Measurements from ENCODE around the gene SLC25A47. TPM values are rescaled to one million over a fixed set of nuclear protein-coding genes. Genes with fewer than 3 reads are reported as not detected.

SLC25A47 gene
- total RNA-seq, 2 donors from 2014 or later = not detected

DNA sequence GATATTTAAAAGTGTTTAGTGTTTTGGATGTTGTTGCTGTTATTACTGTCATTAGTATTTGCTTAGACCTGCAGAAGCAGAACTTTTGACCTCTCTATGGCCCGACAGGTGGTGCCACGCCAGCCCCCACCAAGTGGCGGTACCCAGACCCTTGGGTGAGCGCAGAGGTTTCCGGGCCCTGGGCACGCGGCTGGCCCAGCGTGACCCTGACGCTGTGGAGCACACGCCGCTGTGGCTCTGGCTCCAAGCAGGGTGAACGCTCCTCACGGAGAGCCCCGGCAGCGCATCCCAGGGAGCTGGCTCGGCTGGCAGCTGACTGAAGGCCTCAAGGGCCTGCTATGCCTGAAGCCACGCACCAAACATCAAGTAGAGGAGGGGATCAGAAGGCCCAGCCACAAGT is 22.6 kb downstream of the SLC25A47 start:
- H3K36me3 ChIP-seq = no peaks in the 10 kb centered on the region
- intact Hi-C loops (cut with DNase I) = no loop called here
- H3K4me3 ChIP-seq = no peak overlapping the region
- H3K27ac ChIP-seq = no peak overlapping the region
- TF ChIP-seq, protein P1, sequence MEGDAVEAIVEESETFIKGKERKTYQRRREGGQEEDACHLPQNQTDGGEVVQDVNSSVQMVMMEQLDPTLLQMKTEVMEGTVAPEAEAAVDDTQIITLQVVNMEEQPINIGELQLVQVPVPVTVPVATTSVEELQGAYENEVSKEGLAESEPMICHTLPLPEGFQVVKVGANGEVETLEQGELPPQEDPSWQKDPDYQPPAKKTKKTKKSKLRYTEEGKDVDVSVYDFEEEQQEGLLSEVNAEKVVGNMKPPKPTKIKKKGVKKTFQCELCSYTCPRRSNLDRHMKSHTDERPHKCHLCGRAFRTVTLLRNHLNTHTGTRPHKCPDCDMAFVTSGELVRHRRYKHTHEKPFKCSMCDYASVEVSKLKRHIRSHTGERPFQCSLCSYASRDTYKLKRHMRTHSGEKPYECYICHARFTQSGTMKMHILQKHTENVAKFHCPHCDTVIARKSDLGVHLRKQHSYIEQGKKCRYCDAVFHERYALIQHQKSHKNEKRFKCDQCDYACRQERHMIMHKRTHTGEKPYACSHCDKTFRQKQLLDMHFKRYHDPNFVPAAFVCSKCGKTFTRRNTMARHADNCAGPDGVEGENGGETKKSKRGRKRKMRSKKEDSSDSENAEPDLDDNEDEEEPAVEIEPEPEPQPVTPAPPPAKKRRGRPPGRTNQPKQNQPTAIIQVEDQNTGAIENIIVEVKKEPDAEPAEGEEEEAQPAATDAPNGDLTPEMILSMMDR (IDR thresholded peaks at IDR 0.05) = no peak
- H3K27me3 ChIP-seq = no peaks in the 10 kb centered on the region
- no peaks in the 10 kb centered on the region for H3K4me1 ChIP-seq
- no peaks in the 10 kb centered on the region for H3K9me3 ChIP-seq
- no peak for DNase-seq
- no peak overlapping the region for H3K9ac ChIP-seq (ENCODE audit: low read depth in 2 of 2, low read length in 2 of 2)

DNA sequence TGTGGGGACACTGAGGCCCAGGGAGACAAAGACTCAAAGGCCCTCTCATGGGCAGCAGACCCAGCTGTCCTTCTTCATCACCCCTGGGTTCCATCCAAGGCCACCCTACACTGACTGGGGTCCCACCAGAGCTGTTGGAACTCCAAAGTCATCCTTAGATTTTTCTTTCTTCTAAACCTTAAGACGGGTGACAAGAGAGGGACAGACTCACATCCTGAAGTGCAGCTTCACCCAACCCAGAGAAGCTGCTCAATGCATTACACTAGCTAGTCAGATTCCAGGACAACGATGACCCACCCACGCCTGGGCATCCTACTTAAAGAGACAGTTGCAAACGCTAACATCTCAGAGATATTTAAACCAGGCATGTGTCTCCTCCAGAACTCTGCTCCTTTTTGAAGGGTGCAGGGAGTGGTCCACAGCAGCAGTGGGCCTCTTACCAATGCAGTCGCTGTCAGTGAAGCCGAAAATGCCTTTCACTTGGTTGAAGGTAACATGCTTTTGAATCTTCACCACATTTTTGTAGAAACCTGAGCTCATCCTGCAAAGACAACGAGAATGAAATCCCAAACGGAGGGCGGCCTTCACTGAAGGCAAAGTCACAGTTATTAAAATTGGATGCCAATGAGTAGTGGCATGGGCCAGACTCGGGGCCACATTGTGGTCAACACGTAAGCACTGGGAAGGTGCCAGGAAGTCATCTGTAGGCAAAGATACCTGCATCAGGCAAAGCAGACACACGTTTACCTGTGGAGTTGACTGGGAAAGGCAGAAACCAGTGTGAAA is 23.4 kb downstream of the SLC25A47 start:
- H3K36me3 ChIP-seq = no peaks in the 10 kb centered on the region
- intact Hi-C loops (cut with DNase I) = no loop called here

DNA sequence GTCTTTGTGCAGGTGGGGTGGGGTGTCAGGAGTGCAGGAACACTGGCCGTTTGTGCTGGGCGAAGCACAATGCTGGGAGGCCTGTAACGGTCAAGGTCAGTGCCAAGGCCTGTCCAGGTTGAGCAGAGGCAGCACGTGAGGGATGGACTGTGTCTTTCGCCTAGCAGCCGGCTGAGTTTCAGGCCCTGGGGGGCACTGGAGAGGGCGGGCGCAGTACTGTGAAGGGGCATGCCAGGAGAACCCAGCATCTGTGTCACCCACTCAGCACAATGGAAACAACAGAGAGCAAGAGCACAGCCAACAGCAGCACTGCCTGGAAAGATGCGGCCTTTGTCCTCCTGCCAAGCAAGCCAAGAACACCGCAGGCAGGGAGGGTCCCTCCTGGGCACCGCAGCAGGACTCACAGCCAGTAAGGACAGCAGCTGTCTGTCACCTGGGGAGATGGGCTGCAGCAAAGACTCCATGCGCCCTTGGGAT is 25.2 kb downstream of the SLC25A47 start:
- intact Hi-C loops (cut with DNase I) = no loop called here
- H3K27ac ChIP-seq = no peak overlapping the region
- no peaks in the 10 kb centered on the region for H3K27me3 ChIP-seq
- no peak overlapping the region for H3K4me3 ChIP-seq
- no peaks in the 10 kb centered on the region for H3K9me3 ChIP-seq
- no peak for DNase-seq
- H3K9ac ChIP-seq (ENCODE audit: low read depth in 2 of 2, low read length in 2 of 2) = no peak overlapping the region
- H3K4me1 ChIP-seq = no peaks in the 10 kb centered on the region
- TF ChIP-seq, protein P1 (IDR thresholded peaks at IDR 0.05) = no peak
- H3K36me3 ChIP-seq = no peaks in the 10 kb centered on the region

More for the DNA sequence above, 23.4 kb downstream of the SLC25A47 start:
- Histone ChIP-seq H3K4me1 (no peaks in the 10 kb centered on the region), H3K27ac (no peak overlapping the region), H3K9ac (ENCODE audit: low read depth in 2 of 2, low read length in 2 of 2) (no peak overlapping the region), H3K27me3 (no peaks in the 10 kb centered on the region), H3K9me3 (no peaks in the 10 kb centered on the region), H3K4me3 (no peak overlapping the region)
- TF ChIP-seq, protein P1 (IDR thresholded peaks at IDR 0.05) = no peak
- no peak for DNase-seq

DNA sequence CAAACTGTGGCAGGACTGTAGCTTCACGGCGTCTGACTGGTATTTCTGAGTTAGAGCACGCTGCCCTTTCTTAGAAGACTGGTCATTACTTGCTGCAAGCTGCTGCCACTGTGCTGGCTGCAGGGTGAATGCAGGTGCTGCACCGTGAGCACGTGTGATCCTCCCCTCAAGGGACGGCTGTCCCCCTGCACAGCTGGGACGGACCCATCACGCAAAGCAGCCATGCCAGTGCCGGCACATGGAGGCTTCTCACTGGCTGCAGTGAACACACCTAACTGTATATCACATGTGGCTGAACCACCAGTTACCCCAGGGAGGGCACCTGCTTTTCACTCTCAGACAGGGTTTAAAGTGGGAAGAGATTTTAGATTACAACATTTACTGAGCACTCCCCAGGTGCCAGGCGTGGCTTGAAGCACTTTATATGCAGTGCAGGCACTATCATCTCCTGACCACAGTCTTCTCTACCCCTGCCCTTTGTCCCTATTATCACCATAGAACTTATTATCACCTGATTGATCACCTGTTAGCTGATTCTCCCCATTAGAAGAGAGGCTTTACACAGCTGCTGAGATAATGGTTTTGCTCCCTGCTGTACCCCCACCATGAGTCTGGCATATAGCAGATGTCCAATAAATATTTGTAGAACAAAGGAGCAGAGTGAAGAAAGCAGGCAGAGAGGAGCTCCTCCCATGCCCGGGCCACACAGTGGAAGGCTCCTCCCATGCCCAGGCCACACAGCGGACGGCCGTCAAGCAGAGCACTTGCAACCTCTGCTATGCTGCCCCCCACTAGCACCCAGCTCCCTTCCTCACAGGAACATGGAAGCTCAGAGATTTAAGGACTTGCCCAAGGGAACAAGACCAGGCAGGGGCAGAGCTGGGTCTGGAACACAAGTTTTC is 25.9 kb downstream of the SLC25A47 start:
- no peak for DNase-seq
- TF ChIP-seq, protein P1 (IDR thresholded peaks at IDR 0.05) = no peak
- H3K9ac ChIP-seq (ENCODE audit: low read depth in 2 of 2, low read length in 2 of 2) = no peak overlapping the region
- intact Hi-C loops (cut with DNase I) = no loop called here
- no peaks in the 10 kb centered on the region for H3K27me3 ChIP-seq
- no peaks in the 10 kb centered on the region for H3K4me1 ChIP-seq
- no peaks in the 10 kb centered on the region for H3K9me3 ChIP-seq
- no peak overlapping the region for H3K27ac ChIP-seq
- no peaks in the 10 kb centered on the region for H3K36me3 ChIP-seq
- H3K4me3 ChIP-seq = no peak overlapping the region

DNA sequence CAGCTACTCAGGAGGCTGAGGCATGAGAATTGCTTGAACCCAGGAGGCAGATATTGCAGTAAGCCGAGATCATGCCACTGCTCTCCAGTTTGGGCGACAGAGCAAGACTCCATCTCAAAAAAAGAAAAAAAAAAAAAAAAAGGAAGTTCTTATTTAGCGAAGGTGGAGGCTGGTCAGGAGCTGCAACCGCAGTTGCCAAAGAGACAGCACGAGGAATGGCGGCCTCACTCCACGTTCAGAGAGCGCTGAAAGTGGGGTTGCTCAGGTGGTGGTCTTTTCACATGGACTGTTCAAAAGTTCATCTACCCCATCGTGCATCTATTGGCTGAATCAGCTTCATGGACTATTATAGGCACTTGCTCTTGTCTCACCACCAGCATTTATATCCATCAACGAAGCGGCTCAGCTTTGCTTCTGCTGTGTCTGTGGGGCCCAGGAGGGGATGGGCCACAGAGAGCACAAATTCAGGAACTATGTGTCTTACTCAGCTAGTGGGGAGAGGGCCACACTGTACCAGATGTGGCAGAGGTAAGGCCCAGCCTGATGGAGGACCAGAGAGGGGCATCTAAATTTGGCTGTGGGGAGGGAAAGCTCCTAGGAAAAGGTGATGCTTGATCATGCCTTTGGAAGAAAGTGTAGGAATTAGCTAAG is 27.3 kb downstream of the SLC25A47 start:
- Histone ChIP-seq H3K27me3 (no peaks in the 10 kb centered on the region), H3K27ac (no peak overlapping the region), H3K36me3 (peaks cover 4% of the 10 kb centered on the region), H3K4me3 (no peak overlapping the region), H3K4me1 (no peaks in the 10 kb centered on the region), H3K9ac (ENCODE audit: low read depth in 2 of 2, low read length in 2 of 2) (no peak overlapping the region), H3K9me3 (no peaks in the 10 kb centered on the region)
- DNase-seq = no peak
- TF ChIP-seq, protein P1 (IDR thresholded peaks at IDR 0.05) = no peak
- intact Hi-C loops (cut with DNase I) = no loop called here
